Measurements from ENCODE around the gene BAZ1B. TPM values are rescaled to one million over a fixed set of nuclear protein-coding genes. Genes with fewer than 3 reads are reported as not detected.

BAZ1B gene
- total RNA-seq, 2 experiments from 2014 or later, result 77.8 to 117 TPM

DNA sequence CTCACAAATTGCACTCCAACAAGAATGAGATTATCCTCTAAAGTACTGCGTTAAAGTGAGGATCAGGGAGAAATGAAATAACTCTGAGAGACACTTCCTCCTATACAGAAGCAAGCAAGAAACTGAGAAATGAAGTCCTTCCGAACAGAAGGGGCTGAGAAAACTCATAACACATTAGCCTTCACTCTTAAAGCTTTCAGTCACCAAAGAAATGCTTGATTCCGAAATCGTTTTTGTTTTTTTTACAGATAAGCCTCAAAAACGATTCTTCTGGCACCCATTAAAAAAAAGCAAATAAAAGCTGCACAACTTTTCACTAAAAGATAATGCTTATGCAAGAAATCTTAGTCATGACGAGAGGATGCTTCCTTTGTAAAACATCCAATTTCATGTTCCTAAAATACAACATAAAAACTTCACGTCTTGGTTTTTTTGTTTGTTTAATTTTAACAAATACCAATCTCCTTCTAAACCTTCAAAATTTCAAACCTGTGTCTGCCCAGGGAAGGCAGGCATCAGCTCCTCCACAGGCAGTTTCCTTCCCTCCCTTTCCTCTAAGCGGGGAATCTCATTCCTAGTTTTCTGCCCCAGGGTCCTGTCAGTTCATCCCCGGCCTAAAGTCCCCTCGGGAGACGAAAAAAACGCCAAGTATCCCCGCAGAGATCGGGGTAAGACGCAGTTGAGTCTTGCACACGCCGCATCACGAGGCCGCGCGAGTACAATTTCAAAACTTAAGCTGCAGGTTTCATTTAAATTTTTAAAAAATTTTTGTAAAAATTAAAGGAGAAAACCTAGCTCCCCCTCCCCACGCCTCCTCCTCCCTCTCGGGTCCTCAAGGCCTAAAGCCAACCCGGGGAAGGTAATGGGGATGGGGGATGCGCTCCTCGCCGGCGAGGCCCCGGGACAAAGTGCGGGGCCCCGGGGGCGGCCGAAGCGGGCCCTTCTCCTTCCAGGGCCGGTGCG, 1.1 kb downstream of the BAZ1B start:
- H3K79me2 ChIP-seq (ENCODE audit: insufficient read depth, low read depth, low read length), result peaks cover 70% of the 10 kb centered on the region
- no peaks in the 10 kb centered on the region for H3K9me2 ChIP-seq (ENCODE audit: insufficient read depth, low read length)
- peak overlapping the region; percentile 95 for H3K4me2 ChIP-seq (ENCODE audit: low read length)
- CTCF ChIA-PET (ENCODE audit: unreplicated experiment), result no interaction called here
- no peaks in the 10 kb centered on the region for H3K9me3 ChIP-seq (ENCODE audit: low read length)
- H3K27ac ChIP-seq (ENCODE audit: low read depth, low read length, poor library complexity, severe bottlenecking), result peak overlapping the region; percentile 76
- peaks cover 34% of the 10 kb centered on the region for H4K20me1 ChIP-seq (ENCODE audit: insufficient read depth, low read length)
- H3K4me1 ChIP-seq (ENCODE audit: insufficient read depth, low read length, poor library complexity, severe bottlenecking), result peaks cover 56% of the 10 kb centered on the region
- H3K4me3 ChIP-seq (ENCODE audit: low read depth, low read length, poor library complexity, severe bottlenecking), result peak overlapping the region; percentile 87
- H2AFZ ChIP-seq (ENCODE audit: low read length), result no peak overlapping the region
- peaks cover 55% of the 10 kb centered on the region for H3K36me3 ChIP-seq (ENCODE audit: insufficient read depth, low read length)
- no TSS peak for BruUV-seq (replicated peaks)
- intact Hi-C loops (cut with micrococcal nuclease; ENCODE audit: unreplicated experiment), result loop anchor here (10.0 kb wide), 1 partner anchor 214 kb away; the partner anchor contains the start of gene ABHD11
- TF ChIP-seq, protein P1, sequence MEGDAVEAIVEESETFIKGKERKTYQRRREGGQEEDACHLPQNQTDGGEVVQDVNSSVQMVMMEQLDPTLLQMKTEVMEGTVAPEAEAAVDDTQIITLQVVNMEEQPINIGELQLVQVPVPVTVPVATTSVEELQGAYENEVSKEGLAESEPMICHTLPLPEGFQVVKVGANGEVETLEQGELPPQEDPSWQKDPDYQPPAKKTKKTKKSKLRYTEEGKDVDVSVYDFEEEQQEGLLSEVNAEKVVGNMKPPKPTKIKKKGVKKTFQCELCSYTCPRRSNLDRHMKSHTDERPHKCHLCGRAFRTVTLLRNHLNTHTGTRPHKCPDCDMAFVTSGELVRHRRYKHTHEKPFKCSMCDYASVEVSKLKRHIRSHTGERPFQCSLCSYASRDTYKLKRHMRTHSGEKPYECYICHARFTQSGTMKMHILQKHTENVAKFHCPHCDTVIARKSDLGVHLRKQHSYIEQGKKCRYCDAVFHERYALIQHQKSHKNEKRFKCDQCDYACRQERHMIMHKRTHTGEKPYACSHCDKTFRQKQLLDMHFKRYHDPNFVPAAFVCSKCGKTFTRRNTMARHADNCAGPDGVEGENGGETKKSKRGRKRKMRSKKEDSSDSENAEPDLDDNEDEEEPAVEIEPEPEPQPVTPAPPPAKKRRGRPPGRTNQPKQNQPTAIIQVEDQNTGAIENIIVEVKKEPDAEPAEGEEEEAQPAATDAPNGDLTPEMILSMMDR (conservative IDR thresholded peaks at IDR 0.05; ENCODE audit: low read length), result no peak
- no peak for TF ChIP-seq EZH2phosphoT487 (IDR thresholded peaks at IDR 0.05; ENCODE audit: borderline replicate concordance, low read depth, low read length)
- POLR2A ChIA-PET, result interaction anchor here (0.6 to 2.6 kb wide), 5 partner anchors 11 to 250 kb away, joined by 3 to 13 read pairs (median 7); no protein-coding TSS in a partner anchor
- peak; percentile 45 for DNase-seq (ENCODE audit: low spot score)

DNA sequence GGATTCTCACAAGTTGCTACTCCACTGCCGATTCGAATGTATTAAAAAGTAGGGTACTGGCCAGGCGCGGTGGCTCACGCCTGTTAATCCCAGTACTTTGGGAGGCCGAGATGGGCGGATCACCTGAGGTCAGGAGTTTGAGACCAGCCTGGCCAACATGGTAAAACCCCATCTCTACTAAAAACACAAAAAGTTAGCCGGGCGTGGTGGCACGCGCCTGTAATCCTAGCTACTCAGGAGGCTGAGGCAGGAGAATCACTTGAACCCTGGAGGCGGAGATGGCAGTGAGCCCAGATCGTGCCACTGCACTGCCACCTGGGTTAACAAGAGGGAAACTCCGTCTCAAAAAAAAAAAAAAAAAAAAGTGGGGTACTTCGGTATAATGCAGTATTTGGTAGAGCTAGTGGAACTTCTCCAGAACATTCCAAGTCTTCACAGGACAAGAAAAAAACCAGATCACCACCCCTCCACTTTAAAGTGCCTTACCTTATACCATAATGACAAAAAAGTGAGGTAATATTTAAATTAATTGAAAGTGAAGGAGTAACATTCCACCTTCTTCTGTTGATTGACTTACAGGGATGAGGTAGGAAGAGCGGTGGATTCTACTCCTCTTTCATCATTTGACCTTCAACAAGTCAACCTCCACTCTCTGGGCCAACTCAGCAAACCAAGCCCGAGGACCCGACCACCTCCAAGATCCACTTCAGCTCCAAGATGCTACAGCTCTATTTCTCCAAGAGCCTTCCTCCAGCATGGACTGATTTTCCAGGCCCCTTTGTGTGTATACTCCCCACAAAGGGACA, 2.0 kb downstream of the BAZ1B start:
- CTCF ChIA-PET (ENCODE audit: unreplicated experiment), result no interaction called here
- H4K20me1 ChIP-seq (ENCODE audit: insufficient read depth, low read length), result peaks cover 34% of the 10 kb centered on the region
- peak overlapping the region; percentile 95 for H3K4me2 ChIP-seq (ENCODE audit: low read length)
- POLR2A ChIA-PET, result interaction anchor here (0.5 to 2.0 kb wide), 2 partner anchors 16 to 184 kb away, joined by 3 to 7 read pairs; no protein-coding TSS in a partner anchor
- peaks cover 77% of the 10 kb centered on the region for H3K79me2 ChIP-seq (ENCODE audit: insufficient read depth, low read depth, low read length)
- no peaks in the 10 kb centered on the region for H3K9me2 ChIP-seq (ENCODE audit: insufficient read depth, low read length)
- BruUV-seq (replicated peaks), result no TSS peak
- peak overlapping the region; percentile 87 for H3K4me3 ChIP-seq (ENCODE audit: low read depth, low read length, poor library complexity, severe bottlenecking)
- peaks cover 64% of the 10 kb centered on the region for H3K36me3 ChIP-seq (ENCODE audit: insufficient read depth, low read length)
- peak; percentile 23 for DNase-seq (ENCODE audit: low spot score)
- H3K4me1 ChIP-seq (ENCODE audit: insufficient read depth, low read length, poor library complexity, severe bottlenecking), result peaks cover 47% of the 10 kb centered on the region
- peak overlapping the region; percentile 76 for H3K27ac ChIP-seq (ENCODE audit: low read depth, low read length, poor library complexity, severe bottlenecking)
- H3K9me3 ChIP-seq (ENCODE audit: low read length), result no peaks in the 10 kb centered on the region
- no peak overlapping the region for H2AFZ ChIP-seq (ENCODE audit: low read length)
- intact Hi-C loops (cut with micrococcal nuclease; ENCODE audit: unreplicated experiment), result loop anchor here (10.0 kb wide), 1 partner anchor 215 kb away; the partner anchor contains the start of gene ABHD11
- no peak for TF ChIP-seq EZH2phosphoT487 (IDR thresholded peaks at IDR 0.05; ENCODE audit: borderline replicate concordance, low read depth, low read length)
- TF ChIP-seq, protein P1 (conservative IDR thresholded peaks at IDR 0.05; ENCODE audit: low read length), result no peak

Measured in OCI-LY7 (cell line).